Panc1 (cell line): ENCODE measurements around the gene ADCY7. TPM values are rescaled to one million over a fixed set of nuclear protein-coding genes. Genes with fewer than 3 reads are reported as not detected.

Experiments
- ATAC-seq: fragments of 200-7000 bp; cut with Tn5 transposase; 2 replicates; pipeline ENCODE4 v1.9.1; 2020; ENCODE audit warnings: mild to moderate bottlenecking, moderate library complexity
- BruUV-seq: library from RNA; stranded (reverse); fragments of 400-500 nt; replicated peaks from 2 replicates; lab custom pipeline; 2021; lab: Mats Ljungman, UMichigan
- CTCF ChIA-PET: fragments of 300-600 bp; sonication (Branson Sonifier 250); formaldehyde crosslinking; loops from one replicate; lab custom pipeline; 2022; ENCODE audit warnings: antibody characterized with exemption; lab: Charles Lee
- POLR2A ChIA-PET: fragments of 300-600 bp; sonication (Branson Sonifier 250); formaldehyde crosslinking; loops from one replicate; lab custom pipeline; 2022; ENCODE audit warnings: antibody characterized with exemption; lab: Charles Lee
- DNase-seq: peaks from one replicate; pipeline ENCODE4 v3.0.0-alpha.2; 2010; ENCODE audit warnings: low read depth, low spot score
- H3K27ac ChIP-seq: 2 replicates; pipeline ENCODE4 v1.5.1; 2011; ENCODE audit warnings: mild to moderate bottlenecking, low read length, inconsistent platforms
- H3K27me3 ChIP-seq: fragments of 200-500 bp; sonication (Bioruptor generic); 2 replicates; pipeline ENCODE4 v1.6.0; 2014; ENCODE audit warnings: low read length, inconsistent platforms; ENCODE audit not compliant: control insufficient read depth, insufficient read depth
- H3K36me3 ChIP-seq: fragments of 200-500 bp; sonication (Bioruptor generic); 2 replicates; pipeline ENCODE4 v1.5.1; 2014; ENCODE audit warnings: inconsistent platforms, mild to moderate bottlenecking, low read length, moderate library complexity; ENCODE audit not compliant: control insufficient read depth, insufficient read depth
- H3K4me1 ChIP-seq: 2 replicates; pipeline ENCODE4 v1.5.1; 2011; ENCODE audit warnings: inconsistent platforms, mild to moderate bottlenecking, low read length, moderate library complexity; ENCODE audit not compliant: control insufficient read depth, insufficient read depth
- H3K4me3 ChIP-seq, 2 experiments: 2 replicates each; pipeline ENCODE4 v1.5.1; 2011 to 2012; ENCODE audit warnings: low read depth in 2 of 2, low read length in 2 of 2, mild to moderate bottlenecking in 2 of 2, inconsistent platforms in 1 of 2, moderate library complexity in 1 of 2
- H3K9me3 ChIP-seq: fragments of 200-500 bp; sonication (Bioruptor generic); 2 replicates; pipeline ENCODE4 v1.5.1; 2014; ENCODE audit warnings: low read depth, mild to moderate bottlenecking, inconsistent platforms, low read length, moderate library complexity; ENCODE audit not compliant: control insufficient read depth, insufficient read depth
- POLR2AphosphoS5 ChIP-seq: IDR thresholded peaks from 2 replicates; pipeline ENCODE4 v1.6.1; 2012; ENCODE audit warnings: mild to moderate bottlenecking, low read depth, low read length, moderate library complexity
- REST ChIP-seq, 2 experiments: IDR thresholded peaks; 2 replicates each; pipeline ENCODE4 v1.6.1; 2011 to 2012; ENCODE audit warnings: low read depth in 2 of 2, control low read depth in 1 of 2, low read length in 1 of 2, mild to moderate bottlenecking in 1 of 2, moderate library complexity in 1 of 2; ENCODE audit not compliant: insufficient read depth in 1 of 2
- SIN3A ChIP-seq: IDR thresholded peaks from 2 replicates; pipeline ENCODE4 v1.6.1; 2012; ENCODE audit warnings: low read depth, mild to moderate bottlenecking, low read length, moderate library complexity, borderline replicate concordance; ENCODE audit not compliant: insufficient read depth
- TCF7L2 ChIP-seq: IDR thresholded peaks from 2 replicates; pipeline ENCODE4 v1.6.1; 2011; ENCODE audit warnings: mild to moderate bottlenecking, low read depth, low read length, inconsistent platforms
- in situ Hi-C: cut with HindIII; loops from 2 replicates; pipeline ENCODE4 v1.10.0; 2016; ENCODE audit warnings: low sequenced_read_pairs, low pct_unique_long_range_greater_than_20kb
- intact Hi-C: fragments of 100-400 bp; cut with micrococcal nuclease; formaldehyde crosslinking; loops from one replicate; pipeline ENCODE4 v1.10.0; 2022; ENCODE audit not compliant: unreplicated experiment
- total RNA-seq: library from RNA; stranded (reverse); gene quantifications from one replicate; pipeline ENCODE4 v1.2.1, GENCODE V29; 2021; ENCODE audit not compliant: unreplicated experiment

The ADCY7 gene
- total RNA-seq, 1 experiment from 2014 or later, result 6.3 TPM

- in situ Hi-C loops (no loop called here), intact Hi-C loops (no loop called here)
- Histone ChIP-seq H3K9me3 (no peaks in the 10 kb centered on the region), H3K27ac (no peak overlapping the region), H3K36me3 (no peaks in the 10 kb centered on the region), H3K4me1 (no peaks in the 10 kb centered on the region), H3K4me3 (no peak overlapping the region), H3K27me3 (no peaks in the 10 kb centered on the region)
- no TSS peak for BruUV-seq
- no peak for DNase-seq
- 0 out of 2 replicates have a peak, but pooled peaks have one; percentile 3 for TF ChIP-seq POLR2AphosphoS5
- TF ChIP-seq REST (IDR thresholded peaks at IDR 0.05; ENCODE audit: insufficient read depth in 1 of 2, low read depth in 2 of 2, low read length in 1 of 2), result no peak
- ChIA-PET CTCF (no interaction called here), POLR2A (no interaction called here)
- ATAC-seq, result no peak
Observed at GRCh38 chr16:50311134-50311528, 44.8 kb downstream of the ADCY7 start.

- in situ Hi-C loops (no loop called here), intact Hi-C loops (no loop called here)
- H3K36me3 ChIP-seq, result peaks cover 3% of the 10 kb centered on the region
- no TSS peak for BruUV-seq
- H3K4me3 ChIP-seq, result no peak overlapping the region
- POLR2A ChIA-PET, result no interaction called here
- CTCF ChIA-PET, result no interaction called here
- no peaks in the 10 kb centered on the region for H3K27me3 ChIP-seq
- no peak overlapping the region for H3K27ac ChIP-seq
- DNase-seq (no peak), ATAC-seq (no peak)
- H3K4me1 ChIP-seq, result no peaks in the 10 kb centered on the region
- no peak for TF ChIP-seq REST (IDR thresholded peaks at IDR 0.05; ENCODE audit: insufficient read depth in 1 of 2, low read depth in 2 of 2, low read length in 1 of 2)
- TF ChIP-seq SIN3A, result no peak
- no peak for TF ChIP-seq POLR2AphosphoS5
- no peak for TF ChIP-seq TCF7L2
- no peaks in the 10 kb centered on the region for H3K9me3 ChIP-seq
Observed at GRCh38 chr16:50311891-50312501, 45.6 kb downstream of the ADCY7 start.
